Liver (tissue), 3 donors: Measurements from ENCODE around the gene EFR3B.
"Not testable (repeated sequence)": the region's sequence is repeated elsewhere in the genome, so short reads cannot be mapped to it uniquely, and the experiment has no call there.

Source experiments
- EGR1 ChIP-seq, 2 donors: IDR thresholded peaks; 2 replicates each; pipeline ENCODE4 v1.6.1; 2016 to 2018; ENCODE audit warnings: antibody characterized with exemption in 2 of 2, low read depth in 2 of 2
- JUND ChIP-seq, 2 donors: IDR thresholded peaks; 2 replicates each; pipeline ENCODE4 v1.6.1; 2016; ENCODE audit warnings: antibody characterized with exemption in 2 of 2
- RAD21 ChIP-seq, 2 donors: IDR thresholded peaks; 2 replicates each; pipeline ENCODE4 v1.6.1; 2016; ENCODE audit warnings: antibody characterized with exemption in 2 of 2, mild to moderate bottlenecking in 2 of 2
- TAF1 ChIP-seq: conservative IDR thresholded peaks from 2 replicates; pipeline ENCODE4 v1.6.1; 2016; ENCODE audit warnings: antibody characterized with exemption, mild to moderate bottlenecking
- YY1 ChIP-seq: IDR thresholded peaks from 2 replicates; pipeline ENCODE4 v1.6.1; 2016; ENCODE audit warnings: antibody characterized with exemption, mild to moderate bottlenecking
- TF ChIP-seq, protein P1 (sequence below): IDR thresholded peaks from 2 replicates; pipeline ENCODE4 v1.6.1; 2016; ENCODE audit warnings: antibody characterized with exemption, mild to moderate bottlenecking
- TF ChIP-seq, protein P2 (sequence below): fragments of 150-350 bp; IDR thresholded peaks from 2 replicates; pipeline ENCODE4 v1.5.1; 2017; ENCODE audit warnings: improper control_type of control experiment, low read depth, low read length; ENCODE audit not compliant: missing input control
- TF ChIP-seq, protein P3 (sequence below): IDR thresholded peaks from 2 replicates; pipeline ENCODE4 v1.6.1; 2016; ENCODE audit warnings: antibody characterized with exemption
- TF ChIP-seq, protein P4 (sequence below): IDR thresholded peaks from 2 replicates; pipeline ENCODE4 v1.6.1; 2016; ENCODE audit warnings: antibody characterized with exemption
- donor health status: healthy.
- donor health status: healthy.

DNA sequence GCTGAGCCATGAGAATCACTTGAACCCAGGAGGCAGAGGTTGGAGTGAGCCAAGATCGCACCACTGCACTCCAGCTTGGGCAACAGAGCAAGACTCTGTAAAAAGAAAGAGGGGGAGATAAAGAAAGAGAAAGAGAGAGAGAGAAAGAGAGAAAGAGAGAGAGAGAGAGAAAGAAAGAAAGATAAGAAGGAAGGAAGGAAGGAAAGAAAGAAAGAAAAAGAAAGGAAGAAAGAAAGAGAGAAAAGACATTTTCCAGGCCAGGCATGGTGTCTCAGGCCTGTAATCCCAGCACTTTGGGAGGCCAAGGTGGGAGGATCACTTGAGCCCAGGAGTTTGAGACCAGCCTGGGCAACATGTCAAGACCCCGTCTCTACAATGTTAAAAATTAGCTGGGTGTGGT, 30.5 kb upstream of the EFR3B start:
- TF ChIP-seq, protein P1, sequence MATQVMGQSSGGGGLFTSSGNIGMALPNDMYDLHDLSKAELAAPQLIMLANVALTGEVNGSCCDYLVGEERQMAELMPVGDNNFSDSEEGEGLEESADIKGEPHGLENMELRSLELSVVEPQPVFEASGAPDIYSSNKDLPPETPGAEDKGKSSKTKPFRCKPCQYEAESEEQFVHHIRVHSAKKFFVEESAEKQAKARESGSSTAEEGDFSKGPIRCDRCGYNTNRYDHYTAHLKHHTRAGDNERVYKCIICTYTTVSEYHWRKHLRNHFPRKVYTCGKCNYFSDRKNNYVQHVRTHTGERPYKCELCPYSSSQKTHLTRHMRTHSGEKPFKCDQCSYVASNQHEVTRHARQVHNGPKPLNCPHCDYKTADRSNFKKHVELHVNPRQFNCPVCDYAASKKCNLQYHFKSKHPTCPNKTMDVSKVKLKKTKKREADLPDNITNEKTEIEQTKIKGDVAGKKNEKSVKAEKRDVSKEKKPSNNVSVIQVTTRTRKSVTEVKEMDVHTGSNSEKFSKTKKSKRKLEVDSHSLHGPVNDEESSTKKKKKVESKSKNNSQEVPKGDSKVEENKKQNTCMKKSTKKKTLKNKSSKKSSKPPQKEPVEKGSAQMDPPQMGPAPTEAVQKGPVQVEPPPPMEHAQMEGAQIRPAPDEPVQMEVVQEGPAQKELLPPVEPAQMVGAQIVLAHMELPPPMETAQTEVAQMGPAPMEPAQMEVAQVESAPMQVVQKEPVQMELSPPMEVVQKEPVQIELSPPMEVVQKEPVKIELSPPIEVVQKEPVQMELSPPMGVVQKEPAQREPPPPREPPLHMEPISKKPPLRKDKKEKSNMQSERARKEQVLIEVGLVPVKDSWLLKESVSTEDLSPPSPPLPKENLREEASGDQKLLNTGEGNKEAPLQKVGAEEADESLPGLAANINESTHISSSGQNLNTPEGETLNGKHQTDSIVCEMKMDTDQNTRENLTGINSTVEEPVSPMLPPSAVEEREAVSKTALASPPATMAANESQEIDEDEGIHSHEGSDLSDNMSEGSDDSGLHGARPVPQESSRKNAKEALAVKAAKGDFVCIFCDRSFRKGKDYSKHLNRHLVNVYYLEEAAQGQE: not testable (repeated sequence)
- TF ChIP-seq, protein P2, sequence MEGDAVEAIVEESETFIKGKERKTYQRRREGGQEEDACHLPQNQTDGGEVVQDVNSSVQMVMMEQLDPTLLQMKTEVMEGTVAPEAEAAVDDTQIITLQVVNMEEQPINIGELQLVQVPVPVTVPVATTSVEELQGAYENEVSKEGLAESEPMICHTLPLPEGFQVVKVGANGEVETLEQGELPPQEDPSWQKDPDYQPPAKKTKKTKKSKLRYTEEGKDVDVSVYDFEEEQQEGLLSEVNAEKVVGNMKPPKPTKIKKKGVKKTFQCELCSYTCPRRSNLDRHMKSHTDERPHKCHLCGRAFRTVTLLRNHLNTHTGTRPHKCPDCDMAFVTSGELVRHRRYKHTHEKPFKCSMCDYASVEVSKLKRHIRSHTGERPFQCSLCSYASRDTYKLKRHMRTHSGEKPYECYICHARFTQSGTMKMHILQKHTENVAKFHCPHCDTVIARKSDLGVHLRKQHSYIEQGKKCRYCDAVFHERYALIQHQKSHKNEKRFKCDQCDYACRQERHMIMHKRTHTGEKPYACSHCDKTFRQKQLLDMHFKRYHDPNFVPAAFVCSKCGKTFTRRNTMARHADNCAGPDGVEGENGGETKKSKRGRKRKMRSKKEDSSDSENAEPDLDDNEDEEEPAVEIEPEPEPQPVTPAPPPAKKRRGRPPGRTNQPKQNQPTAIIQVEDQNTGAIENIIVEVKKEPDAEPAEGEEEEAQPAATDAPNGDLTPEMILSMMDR: not testable (repeated sequence)
- not testable (repeated sequence) for TF ChIP-seq RAD21 (IDR thresholded peaks at IDR 0.05); EGR1 (IDR thresholded peaks at IDR 0.05; ENCODE audit: low read depth in 2 of 2); TAF1; YY1; JUND (IDR thresholded peaks at IDR 0.05)
- TF ChIP-seq, protein P3, sequence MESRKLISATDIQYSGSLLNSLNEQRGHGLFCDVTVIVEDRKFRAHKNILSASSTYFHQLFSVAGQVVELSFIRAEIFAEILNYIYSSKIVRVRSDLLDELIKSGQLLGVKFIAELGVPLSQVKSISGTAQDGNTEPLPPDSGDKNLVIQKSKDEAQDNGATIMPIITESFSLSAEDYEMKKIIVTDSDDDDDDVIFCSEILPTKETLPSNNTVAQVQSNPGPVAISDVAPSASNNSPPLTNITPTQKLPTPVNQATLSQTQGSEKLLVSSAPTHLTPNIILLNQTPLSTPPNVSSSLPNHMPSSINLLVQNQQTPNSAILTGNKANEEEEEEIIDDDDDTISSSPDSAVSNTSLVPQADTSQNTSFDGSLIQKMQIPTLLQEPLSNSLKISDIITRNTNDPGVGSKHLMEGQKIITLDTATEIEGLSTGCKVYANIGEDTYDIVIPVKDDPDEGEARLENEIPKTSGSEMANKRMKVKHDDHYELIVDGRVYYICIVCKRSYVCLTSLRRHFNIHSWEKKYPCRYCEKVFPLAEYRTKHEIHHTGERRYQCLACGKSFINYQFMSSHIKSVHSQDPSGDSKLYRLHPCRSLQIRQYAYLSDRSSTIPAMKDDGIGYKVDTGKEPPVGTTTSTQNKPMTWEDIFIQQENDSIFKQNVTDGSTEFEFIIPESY: not testable (repeated sequence)
- TF ChIP-seq, protein P4, sequence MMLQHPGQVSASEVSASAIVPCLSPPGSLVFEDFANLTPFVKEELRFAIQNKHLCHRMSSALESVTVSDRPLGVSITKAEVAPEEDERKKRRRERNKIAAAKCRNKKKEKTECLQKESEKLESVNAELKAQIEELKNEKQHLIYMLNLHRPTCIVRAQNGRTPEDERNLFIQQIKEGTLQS: not testable (repeated sequence)
